ENCODE results near the gene IL26. TPM values are rescaled to one million over a fixed set of nuclear protein-coding genes. Genes with fewer than 3 reads are reported as not detected.

The IL26 gene
- total RNA-seq, 6 experiments from 2014 or later: not detected

- intact Hi-C loops (cut with DNase I): no loop called here
- ATAC-seq (no peak), DNase-seq (no peak)
- no peak for TF ChIP-seq POLR2A (IDR thresholded peaks at IDR 0.05)
- TF ChIP-seq, protein P1, sequence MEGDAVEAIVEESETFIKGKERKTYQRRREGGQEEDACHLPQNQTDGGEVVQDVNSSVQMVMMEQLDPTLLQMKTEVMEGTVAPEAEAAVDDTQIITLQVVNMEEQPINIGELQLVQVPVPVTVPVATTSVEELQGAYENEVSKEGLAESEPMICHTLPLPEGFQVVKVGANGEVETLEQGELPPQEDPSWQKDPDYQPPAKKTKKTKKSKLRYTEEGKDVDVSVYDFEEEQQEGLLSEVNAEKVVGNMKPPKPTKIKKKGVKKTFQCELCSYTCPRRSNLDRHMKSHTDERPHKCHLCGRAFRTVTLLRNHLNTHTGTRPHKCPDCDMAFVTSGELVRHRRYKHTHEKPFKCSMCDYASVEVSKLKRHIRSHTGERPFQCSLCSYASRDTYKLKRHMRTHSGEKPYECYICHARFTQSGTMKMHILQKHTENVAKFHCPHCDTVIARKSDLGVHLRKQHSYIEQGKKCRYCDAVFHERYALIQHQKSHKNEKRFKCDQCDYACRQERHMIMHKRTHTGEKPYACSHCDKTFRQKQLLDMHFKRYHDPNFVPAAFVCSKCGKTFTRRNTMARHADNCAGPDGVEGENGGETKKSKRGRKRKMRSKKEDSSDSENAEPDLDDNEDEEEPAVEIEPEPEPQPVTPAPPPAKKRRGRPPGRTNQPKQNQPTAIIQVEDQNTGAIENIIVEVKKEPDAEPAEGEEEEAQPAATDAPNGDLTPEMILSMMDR (IDR thresholded peaks at IDR 0.05): no peak
- Histone ChIP-seq H3K27ac (no peak overlapping the region), H3K4me1 (no peaks in the 10 kb centered on the region), H3K27me3 (no peaks in the 10 kb centered on the region), H3K36me3 (no peaks in the 10 kb centered on the region), H3K9me3 (no peaks in the 10 kb centered on the region), H3K4me3 (no peak overlapping the region)
- WGBS (ENCODE audit: insufficient coverage, low coverage, low lambda C conversion rate, missing lambda C conversion rate): 88% methylated on average over 1 of the region's 1 CpG
Measured at GRCh38 chr12:68240079-68240478, 14.5 kb upstream of the IL26 start.

DNA sequence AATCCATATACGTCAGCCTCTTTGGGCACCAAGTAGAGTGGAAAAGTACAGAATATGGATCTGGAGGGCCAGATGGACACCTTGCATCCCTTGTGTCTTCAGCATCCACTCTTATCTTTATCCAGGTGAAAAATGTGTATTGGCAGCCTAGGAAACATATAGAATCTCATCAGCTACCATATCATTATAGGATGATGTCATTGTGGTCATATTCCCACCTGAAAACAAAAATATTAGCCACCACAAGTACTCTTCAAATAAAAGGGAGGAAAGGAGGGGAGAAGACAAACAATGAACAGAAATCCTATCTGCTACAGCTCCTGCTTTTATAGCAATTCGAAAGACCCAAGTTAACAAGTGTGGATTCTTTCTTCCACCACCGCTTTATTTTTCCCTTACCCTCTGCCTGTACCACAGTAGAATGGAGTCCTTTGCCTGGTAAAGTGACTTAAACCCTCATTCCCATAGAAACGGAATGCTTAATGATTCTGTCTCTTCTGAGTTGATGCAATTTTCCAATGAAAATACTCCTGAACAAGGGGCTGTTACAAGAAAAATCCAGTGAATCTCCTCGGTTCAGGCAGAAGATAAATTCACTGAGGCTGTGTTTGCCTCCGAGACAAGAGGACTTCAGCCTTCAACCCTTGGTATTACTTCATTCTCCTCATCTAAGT, 13.8 kb upstream of the IL26 start:
- 82% methylated on average over 6 of the region's 6 CpGs for WGBS (ENCODE audit: insufficient coverage, low coverage, low lambda C conversion rate, missing lambda C conversion rate)
- Histone ChIP-seq H3K27me3 (no peaks in the 10 kb centered on the region), H3K36me3 (no peaks in the 10 kb centered on the region), H3K9me3 (no peaks in the 10 kb centered on the region), H3K4me1 (no peaks in the 10 kb centered on the region), H3K27ac (no peak overlapping the region), H3K4me3 (no peak overlapping the region)
- DNase-seq: no peak
- intact Hi-C loops (cut with DNase I): loop anchor here (10.0 kb wide), 2 partner anchors 65 to 75 kb away; no protein-coding TSS in a partner anchor
- ATAC-seq: no peak
- TF ChIP-seq, protein P1 (IDR thresholded peaks at IDR 0.05): no peak
- TF ChIP-seq POLR2A (IDR thresholded peaks at IDR 0.05): no peak

- H3K4me1 ChIP-seq: no peaks in the 10 kb centered on the region
- H3K27ac ChIP-seq: no peak overlapping the region
- no peak for ATAC-seq
- intact Hi-C loops (cut with DNase I): loop anchor here (10.0 kb wide), 2 partner anchors 67 to 77 kb away; no protein-coding TSS in a partner anchor
- TF ChIP-seq, protein P1 (IDR thresholded peaks at IDR 0.05): no peak
- no peak for TF ChIP-seq POLR2A (IDR thresholded peaks at IDR 0.05)
- DNase-seq: no peak
- no peak overlapping the region for H3K4me3 ChIP-seq
- H3K27me3 ChIP-seq: no peaks in the 10 kb centered on the region
- 50% methylated on average over 2 of the region's 2 CpGs for WGBS (ENCODE audit: insufficient coverage, low coverage, low lambda C conversion rate, missing lambda C conversion rate)
- no peaks in the 10 kb centered on the region for H3K36me3 ChIP-seq
- H3K9me3 ChIP-seq: no peaks in the 10 kb centered on the region
Measured at GRCh38 chr12:68237619-68238018, 12.0 kb upstream of the IL26 start.

- intact Hi-C loops (cut with DNase I): loop anchor here (10.0 kb wide), 2 partner anchors 68 to 78 kb away; no protein-coding TSS in a partner anchor
- Histone ChIP-seq H3K4me3 (peak overlapping the region; percentile 24 to 48 (median 42)), H3K36me3 (no peaks in the 10 kb centered on the region), H3K4me1 (no peaks in the 10 kb centered on the region), H3K9me3 (no peaks in the 10 kb centered on the region), H3K27ac (peak overlapping the region; percentile 23 to 43 (median 34)), H3K27me3 (no peaks in the 10 kb centered on the region)
- ATAC-seq (peak; percentile 5 to 47 (median 23)), DNase-seq (no peak)
- WGBS (ENCODE audit: insufficient coverage, low coverage, low lambda C conversion rate, missing lambda C conversion rate): 29% methylated on average over 1 of the region's 2 CpGs
- no peak for TF ChIP-seq POLR2A (IDR thresholded peaks at IDR 0.05)
- TF ChIP-seq, protein P1 (IDR thresholded peaks at IDR 0.05): no peak
Measured at GRCh38 chr12:68237078-68237477, 11.5 kb upstream of the IL26 start.

Measured in right lobe of liver (tissue), 6 donors.